ENCODE results near the gene OR3A2. TPM values are rescaled to one million over a fixed set of nuclear protein-coding genes. Genes with fewer than 3 reads are reported as not detected.
"Not testable (repeated sequence)": the region's sequence is repeated elsewhere in the genome, so short reads cannot be mapped to it uniquely, and the experiment has no call there.

Gene OR3A2
- total RNA-seq, 2 donors from 2014 or later = 1.2 to 2.3 TPM

- H3K4me3 Mint-ChIP-seq; H3K27me3 Mint-ChIP-seq; ATAC-seq (replicated peaks); H3K4me1 Mint-ChIP-seq; H3K27ac Mint-ChIP-seq; H3K36me3 Mint-ChIP-seq (ENCODE audit: low read depth): not testable (repeated sequence)
- peaks cover 11% of the 10 kb centered on the region for H3K9me3 Mint-ChIP-seq
These were observed 14.9 kb downstream of the OR3A2 start for GRCh38 chr17:3371167-3371566.

DNA sequence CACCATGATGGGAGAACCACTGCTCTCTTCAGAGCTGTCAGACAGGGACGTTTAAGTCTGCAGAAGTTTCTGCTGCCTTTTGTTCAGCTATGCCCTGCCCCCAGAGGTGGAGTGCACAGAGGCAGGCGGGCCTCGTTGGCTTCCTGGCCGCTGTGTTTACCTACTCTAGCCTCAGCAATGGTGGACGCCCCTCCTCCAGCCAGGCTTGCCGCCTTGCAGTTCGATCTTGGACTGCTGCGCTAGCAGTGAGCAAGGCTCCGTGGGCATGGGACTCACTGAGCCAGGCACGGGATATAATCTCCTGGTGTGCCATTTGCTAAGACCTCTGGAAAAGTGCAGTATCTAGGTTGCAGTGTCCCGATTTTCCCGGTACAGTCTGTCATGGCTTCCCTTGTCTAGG, 43.3 kb downstream of the OR3A2 start:
- not testable (repeated sequence) for H3K4me1 Mint-ChIP-seq; H3K36me3 Mint-ChIP-seq (ENCODE audit: low read depth); ATAC-seq (replicated peaks); H3K27ac Mint-ChIP-seq; H3K4me3 Mint-ChIP-seq
- Mint-ChIP-seq H3K27me3 (peaks cover 28% of the 10 kb centered on the region), H3K9me3 (peaks cover 16% of the 10 kb centered on the region)

DNA sequence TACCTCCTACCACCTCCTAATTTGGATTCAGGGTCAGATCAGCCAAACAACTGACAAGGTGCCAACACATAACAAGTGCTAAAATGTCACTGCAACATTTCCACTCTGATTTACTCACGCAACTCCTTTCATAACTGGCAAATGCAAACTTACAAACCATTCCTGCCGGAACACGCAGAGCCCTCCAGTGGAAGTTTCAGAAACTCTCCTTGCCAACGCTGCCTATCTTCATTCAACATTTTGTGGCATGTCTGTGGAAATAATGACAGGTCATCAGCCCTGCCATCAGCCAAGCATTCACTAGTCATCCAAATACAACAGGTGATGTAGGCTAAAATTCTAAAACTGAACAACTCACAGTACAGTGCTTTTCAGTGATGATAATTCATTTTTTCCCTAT, 50.2 kb downstream of the OR3A2 start:
- H3K4me1 Mint-ChIP-seq = no peaks in the 10 kb centered on the region
- peaks cover 12% of the 10 kb centered on the region for H3K9me3 Mint-ChIP-seq
- H3K27me3 Mint-ChIP-seq = peaks cover 34% of the 10 kb centered on the region
- ATAC-seq (replicated peaks) = no peak
- no peak overlapping the region for H3K27ac Mint-ChIP-seq
- H3K4me3 Mint-ChIP-seq = no peak overlapping the region
- no peaks in the 10 kb centered on the region for H3K36me3 Mint-ChIP-seq (ENCODE audit: low read depth)

DNA sequence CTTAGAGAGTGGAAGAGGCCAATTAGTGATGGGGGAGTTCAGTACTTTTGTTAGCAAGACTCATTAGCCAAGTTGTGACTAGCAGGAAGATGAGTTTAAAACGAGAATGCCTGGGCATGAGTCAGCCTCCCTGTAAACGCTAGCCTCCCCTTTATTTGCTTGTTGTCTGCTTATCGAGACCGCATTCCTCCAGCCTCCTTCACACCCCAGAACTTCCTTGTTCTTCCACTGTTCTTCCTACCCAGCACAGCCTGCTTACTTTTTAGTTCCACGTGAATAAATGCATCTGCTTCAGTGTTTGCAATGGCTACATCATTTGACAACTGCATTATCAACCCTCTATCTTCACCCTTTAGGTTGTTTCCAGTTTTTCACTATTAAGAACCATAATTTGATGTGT, 67.8 kb downstream of the OR3A2 start:
- Mint-ChIP-seq H3K9me3 (no peaks in the 10 kb centered on the region), H3K27me3 (peaks cover 12% of the 10 kb centered on the region), H3K27ac (no peak overlapping the region), H3K36me3 (ENCODE audit: low read depth) (no peaks in the 10 kb centered on the region), H3K4me1 (no peaks in the 10 kb centered on the region), H3K4me3 (no peak overlapping the region)
- no peak for ATAC-seq (replicated peaks)

DNA sequence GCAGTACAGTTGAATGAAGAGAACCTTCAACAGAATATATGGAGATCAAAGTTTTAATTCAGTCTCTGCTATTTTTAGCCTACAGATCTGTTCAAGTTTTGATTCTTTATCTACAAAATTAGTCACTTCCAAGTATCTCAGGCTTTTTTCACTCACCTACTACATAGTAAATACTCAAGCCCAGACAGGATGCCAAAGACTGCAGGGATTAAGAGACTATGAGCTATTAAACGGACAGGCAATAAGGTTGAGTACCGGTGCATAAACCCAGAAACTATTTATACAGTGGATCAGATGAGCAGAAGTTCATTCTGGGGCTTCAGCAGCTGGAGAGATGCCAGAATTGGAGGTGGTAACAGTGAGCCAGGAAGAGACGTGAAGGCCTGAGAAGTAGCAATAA, 69.3 kb downstream of the OR3A2 start:
- H3K4me1 Mint-ChIP-seq = no peaks in the 10 kb centered on the region
- no peak overlapping the region for H3K4me3 Mint-ChIP-seq
- H3K27me3 Mint-ChIP-seq = peaks cover 8% of the 10 kb centered on the region
- H3K27ac Mint-ChIP-seq = no peak overlapping the region
- no peaks in the 10 kb centered on the region for H3K36me3 Mint-ChIP-seq (ENCODE audit: low read depth)
- H3K9me3 Mint-ChIP-seq = no peaks in the 10 kb centered on the region
- no peak for ATAC-seq (replicated peaks)

GRCh38 chr17:3308603-3309002, 77.5 kb downstream of the OR3A2 start:
- Mint-ChIP-seq H3K9me3 (no peaks in the 10 kb centered on the region), H3K27ac (no peak overlapping the region), H3K27me3 (peaks cover 6% of the 10 kb centered on the region), H3K4me3 (no peak overlapping the region), H3K4me1 (no peaks in the 10 kb centered on the region), H3K36me3 (ENCODE audit: low read depth) (no peaks in the 10 kb centered on the region)
- ATAC-seq (replicated peaks) = no peak

GRCh38 chr17:3298260-3298659, 87.8 kb downstream of the OR3A2 start, which contains the start of gene OR3A1:
Gene OR3A1, minus strand, starts transcription at chr17:3298360. Its CDS starts 5,778 bp downstream, at chr17:3292582.
- peaks cover 27% of the 10 kb centered on the region for H3K27me3 Mint-ChIP-seq
- H3K4me1 Mint-ChIP-seq = no peaks in the 10 kb centered on the region
- no peaks in the 10 kb centered on the region for H3K36me3 Mint-ChIP-seq (ENCODE audit: low read depth)
- H3K4me3 Mint-ChIP-seq = no peak within 1 kb of the TSS
- no peak within 1 kb of the TSS for H3K27ac Mint-ChIP-seq
- H3K9me3 Mint-ChIP-seq = peaks cover 2% of the 10 kb centered on the region
- ATAC-seq (replicated peaks) = no peak

DNA sequence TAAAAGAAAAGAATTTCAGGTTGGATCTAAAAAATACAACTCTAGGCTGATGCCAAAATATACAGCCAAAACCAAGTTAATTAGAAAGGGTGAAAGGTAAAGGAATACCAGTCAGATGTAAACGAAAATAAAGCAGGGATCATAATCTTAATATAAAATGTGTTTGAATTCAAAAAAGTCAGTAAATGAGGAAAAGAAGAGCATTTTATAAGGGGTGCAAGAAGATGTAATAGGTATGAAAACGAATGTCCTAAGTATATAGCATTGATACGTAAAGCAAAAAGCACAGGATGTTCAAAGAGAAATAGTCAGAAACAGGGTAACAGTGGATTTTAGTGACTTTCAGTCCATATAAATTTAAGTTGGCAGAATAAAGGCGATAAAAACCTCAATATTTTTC, 90.5 kb downstream of the OR3A2 start:
- no peak for ATAC-seq (replicated peaks)
- H3K36me3 Mint-ChIP-seq (ENCODE audit: low read depth) = no peaks in the 10 kb centered on the region
- peaks cover 42% of the 10 kb centered on the region for H3K27me3 Mint-ChIP-seq
- H3K4me3 Mint-ChIP-seq = no peak overlapping the region
- peaks cover 14% of the 10 kb centered on the region for H3K9me3 Mint-ChIP-seq
- H3K27ac Mint-ChIP-seq = no peak overlapping the region
- H3K4me1 Mint-ChIP-seq = no peaks in the 10 kb centered on the region

GRCh38 chr17:3293548-3293947, 92.6 kb downstream of the OR3A2 start:
- not testable (repeated sequence) for H3K4me3 Mint-ChIP-seq; H3K36me3 Mint-ChIP-seq (ENCODE audit: low read depth); ATAC-seq (replicated peaks); H3K27ac Mint-ChIP-seq; H3K4me1 Mint-ChIP-seq
- Mint-ChIP-seq H3K27me3 (peaks cover 55% of the 10 kb centered on the region), H3K9me3 (peaks cover 18% of the 10 kb centered on the region)

- Mint-ChIP-seq H3K4me1 (no peaks in the 10 kb centered on the region), H3K4me3 (no peak overlapping the region), H3K9me3 (peaks cover 2% of the 10 kb centered on the region), H3K27ac (no peak overlapping the region), H3K36me3 (ENCODE audit: low read depth) (no peaks in the 10 kb centered on the region), H3K27me3 (peaks cover 7% of the 10 kb centered on the region)
- ATAC-seq (replicated peaks) = no peak
These were observed 103.2 kb downstream of the OR3A2 start for GRCh38 chr17:3282901-3283300.

DNA sequence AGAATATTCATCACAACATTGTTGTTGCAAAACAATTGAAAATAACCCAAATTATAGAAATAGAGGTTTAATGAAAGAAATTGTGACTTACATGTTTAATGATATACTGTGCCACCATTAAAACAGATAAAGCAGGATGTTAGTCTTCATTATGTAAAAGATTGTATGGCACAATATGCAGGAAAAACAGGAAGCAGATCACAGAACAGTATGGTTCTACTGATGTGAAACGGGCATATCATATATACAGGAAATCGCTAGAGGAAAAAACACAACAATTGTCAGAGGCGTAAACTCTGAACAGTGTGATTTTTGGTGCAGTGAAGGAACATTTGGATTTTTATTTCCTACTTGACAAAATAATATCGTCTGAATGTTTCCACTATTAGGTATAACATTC, 110.0 kb downstream of the OR3A2 start:
- H3K4me1 Mint-ChIP-seq = no peaks in the 10 kb centered on the region
- H3K36me3 Mint-ChIP-seq (ENCODE audit: low read depth) = no peaks in the 10 kb centered on the region
- H3K9me3 Mint-ChIP-seq = peaks cover 6% of the 10 kb centered on the region
- no peak overlapping the region for H3K4me3 Mint-ChIP-seq
- peaks cover 6% of the 10 kb centered on the region for H3K27me3 Mint-ChIP-seq
- H3K27ac Mint-ChIP-seq = no peak overlapping the region
- ATAC-seq (replicated peaks) = no peak

GRCh38 chr17:3271072-3271848, 114.8 kb downstream of the OR3A2 start:
- no peak for ATAC-seq (replicated peaks)
- Mint-ChIP-seq H3K4me1 (no peaks in the 10 kb centered on the region), H3K9me3 (peaks cover 4% of the 10 kb centered on the region), H3K4me3 (no peak overlapping the region), H3K27me3 (peaks cover 18% of the 10 kb centered on the region), H3K27ac (no peak overlapping the region), H3K36me3 (ENCODE audit: low read depth) (no peaks in the 10 kb centered on the region)

GRCh38 chr17:3260600-3260999, 125.5 kb downstream of the OR3A2 start:
- ATAC-seq (replicated peaks) = no peak
- H3K36me3 Mint-ChIP-seq (ENCODE audit: low read depth) = no peaks in the 10 kb centered on the region
- H3K27me3 Mint-ChIP-seq = peaks cover 22% of the 10 kb centered on the region
- no peaks in the 10 kb centered on the region for H3K9me3 Mint-ChIP-seq
- no peak overlapping the region for H3K4me3 Mint-ChIP-seq
- peaks cover 5% of the 10 kb centered on the region for H3K4me1 Mint-ChIP-seq
- peak overlapping the region; percentile 29 for H3K27ac Mint-ChIP-seq

- H3K27me3 Mint-ChIP-seq = peaks cover 22% of the 10 kb centered on the region
- H3K4me1 Mint-ChIP-seq = peaks cover 5% of the 10 kb centered on the region
- no peak for ATAC-seq (replicated peaks)
- no peaks in the 10 kb centered on the region for H3K36me3 Mint-ChIP-seq (ENCODE audit: low read depth)
- no peak overlapping the region for H3K4me3 Mint-ChIP-seq
- H3K27ac Mint-ChIP-seq = peak overlapping the region; percentile 29
- no peaks in the 10 kb centered on the region for H3K9me3 Mint-ChIP-seq
These were observed 125.9 kb downstream of the OR3A2 start for GRCh38 chr17:3260163-3260562.

- Mint-ChIP-seq H3K27ac (no peak overlapping the region), H3K4me1 (peaks cover 5% of the 10 kb centered on the region)
- ATAC-seq (replicated peaks) = no peak
These were observed 129.5 kb downstream of the OR3A2 start for GRCh38 chr17:3256575-3256974.

More at GRCh38 chr17:3256575-3256974, 129.5 kb downstream of the OR3A2 start:
- Mint-ChIP-seq H3K36me3 (ENCODE audit: low read depth) (no peaks in the 10 kb centered on the region), H3K27me3 (peaks cover 21% of the 10 kb centered on the region), H3K4me3 (no peak overlapping the region), H3K9me3 (no peaks in the 10 kb centered on the region)
